B cell (primary cell): Measurements from ENCODE around the gene KRCC1. TPM values are rescaled to one million over a fixed set of nuclear protein-coding genes. Genes with fewer than 3 reads are reported as not detected.

Experiments used
- ATAC-seq: fragments of 200-7000 bp; cut with Tn5 transposase; one replicate; pipeline ENCODE4 v1.10.0; 2021; ENCODE audit warnings: low read depth, mild to moderate bottlenecking, moderate number of reproducible peaks, moderate library complexity
- CTCF ChIA-PET: fragments of 350-600 bp; sonication (Branson Sonifier 250); formaldehyde crosslinking; loops from one replicate; lab custom pipeline; 2021; ENCODE audit warnings: antibody characterized with exemption, inconsistent platforms; lab: Charles Lee
- POLR2A ChIA-PET: fragments of 350-600 bp; sonication (Branson Sonifier 250); formaldehyde crosslinking; loops from one replicate; lab custom pipeline; 2021; ENCODE audit warnings: antibody characterized with exemption; lab: Charles Lee
- DNase-seq: peaks from one replicate; pipeline ENCODE4 v3.0.0; 2013
- H2AFZ ChIP-seq: 2 replicates; pipeline ENCODE4 v1.6.1; 2012; ENCODE audit warnings: mild to moderate bottlenecking, low read depth, low read length; ENCODE audit not compliant: insufficient read depth, poor library complexity, severe bottlenecking
- H3K27ac ChIP-seq, 2 donors: 1 replicate in 1 of 2; 2 replicates in 1 of 2; pipeline ENCODE4 v1.5.1; 2012 to 2013; ENCODE audit warnings: low read length in 2 of 2, mild to moderate bottlenecking in 2 of 2, moderate library complexity in 1 of 2
- H3K27me3 ChIP-seq, 4 experiments: fragments of 200-600 bp in 1 of 4; sonication (generic) in 1 of 4; replicated peaks in 1 of 4; 1 replicate in 2 of 4; 2 replicates in 2 of 4; pipeline versions ENCODE4 v1.6.1 to v1.7.0; 2013 to 2016; ENCODE audit warnings: low read length in 3 of 4, mild to moderate bottlenecking in 2 of 4, mixed read lengths in 1 of 4, moderate library complexity in 1 of 4; ENCODE audit not compliant: insufficient read depth in 4 of 4, control insufficient read depth in 3 of 4; ENCODE audit errors: control extremely low read depth in 1 of 4
- H3K36me3 ChIP-seq, 2 experiments: replicated peaks in 1 of 2; 1 replicate in 1 of 2; 2 replicates in 1 of 2; pipeline versions ENCODE4 v1.6.1 to v1.7.1; 2013; ENCODE audit warnings: low read length in 1 of 2; ENCODE audit not compliant: insufficient read depth in 2 of 2, control insufficient read depth in 1 of 2; ENCODE audit errors: control extremely low read depth in 1 of 2, extremely low read depth in 1 of 2
- H3K4me1 ChIP-seq, 2 donors: fragments of 200-600 bp in 1 of 2; sonication (generic) in 1 of 2; 1 replicate in 1 of 2; 2 replicates in 1 of 2; pipeline versions ENCODE4 v1.5.1 to v1.6.1; 2013 to 2017; ENCODE audit warnings: low read length in 2 of 2; ENCODE audit not compliant: control insufficient read depth in 2 of 2, insufficient read depth in 2 of 2
- H3K4me2 ChIP-seq: replicated peaks from 2 replicates; pipeline ENCODE3; 2012; ENCODE audit warnings: mild to moderate bottlenecking, low read depth, low read length; ENCODE audit not compliant: poor library complexity, severe bottlenecking
- H3K4me3 ChIP-seq, 5 experiments: fragments of 200-600 bp in 1 of 5; sonication (generic) in 1 of 5; 1 replicate in 3 of 5; 2 replicates in 2 of 5; pipeline versions ENCODE4 v1.5.1 to v1.7.0; 2011 to 2016; ENCODE audit warnings: low read length in 4 of 5, mild to moderate bottlenecking in 4 of 5, low read depth in 2 of 5, control low read depth in 1 of 5, moderate library complexity in 1 of 5; ENCODE audit not compliant: insufficient read depth in 1 of 5; ENCODE audit errors: control extremely low read depth in 1 of 5, extremely low read depth in 1 of 5
- H3K79me2 ChIP-seq: fragments of 200-600 bp; sonication (generic); one replicate; pipeline ENCODE4 v1.6.0; 2016; ENCODE audit warnings: low read length; ENCODE audit not compliant: control insufficient read depth, insufficient read depth
- H3K9ac ChIP-seq: fragments of 200-600 bp; sonication (generic); 2 replicates; pipeline ENCODE4 v1.6.1; 2017; ENCODE audit warnings: mild to moderate bottlenecking, low read length, moderate library complexity
- H3K9me3 ChIP-seq, 3 donors: one replicate each; pipeline versions ENCODE4 v1.6.1 to v1.7.1; 2013; ENCODE audit warnings: low read length in 2 of 3; ENCODE audit not compliant: control insufficient read depth in 2 of 3, insufficient read depth in 1 of 3; ENCODE audit errors: control extremely low read depth in 1 of 3
- H4K20me1 ChIP-seq: 2 replicates; pipeline ENCODE4 v1.6.0; 2012; ENCODE audit warnings: mild to moderate bottlenecking, low read length; ENCODE audit not compliant: insufficient read depth, control insufficient read depth, poor library complexity, severe bottlenecking
- H3K27ac Mint-ChIP-seq: one replicate; pipeline ENCODE4 v1.8.0; 2021; ENCODE audit warnings: mixed read lengths
- H3K27me3 Mint-ChIP-seq: one replicate; pipeline ENCODE4 v1.8.0; 2021; ENCODE audit warnings: mixed read lengths
- H3K4me1 Mint-ChIP-seq: one replicate; pipeline ENCODE4 v1.8.0; 2021; ENCODE audit warnings: mixed read lengths
- H3K4me3 Mint-ChIP-seq: one replicate; pipeline ENCODE4 v1.8.0; 2021; ENCODE audit warnings: mixed read lengths
- H3K9me3 Mint-ChIP-seq: one replicate; pipeline ENCODE4 v1.8.0; 2022; ENCODE audit warnings: mixed read lengths; ENCODE audit not compliant: insufficient read depth
- EZH2 ChIP-seq: IDR thresholded peaks from 2 replicates; pipeline ENCODE4 v1.6.1; 2012; ENCODE audit warnings: borderline replicate concordance, low read depth, mild to moderate bottlenecking, moderate library complexity, low read length; ENCODE audit not compliant: insufficient read depth, poor library complexity, severe bottlenecking
- WGBS: methylation state at CpG from one replicate; pipeline ENCODE4 v1.1.5; 2013; ENCODE audit warnings: missing lambda C conversion rate; ENCODE audit not compliant: insufficient coverage; 5-methylcytosine and 5-hydroxymethylcytosine counted together
- intact Hi-C: fragments of 100-400 bp; cut with micrococcal nuclease; formaldehyde crosslinking; loops from one replicate; pipeline ENCODE4 v1.10.0; 2022
- polyA plus RNA-seq: library from polyadenylated mRNA; depleted of rRNA; stranded (reverse); fragments of >200 nt; gene quantifications from 2 replicates; pipeline ENCODE4 v1.2.3, GENCODE V29; 2012
- total RNA-seq, 2 donors: library from RNA; stranded (reverse); fragments of 120-200 nt in 1 of 2; gene quantifications; 1 replicate in 1 of 2; 2 replicates in 1 of 2; pipeline versions ENCODE4 v1.2.3 to v1.2.4, GENCODE V29; 2013 to 2022
- TF ChIP-seq, protein P1 (sequence below): fragments of 200-600 bp; IDR thresholded peaks from one replicate; pipeline ENCODE4 v1.8.0; 2022; ENCODE audit warnings: antibody characterized with exemption, mild to moderate bottlenecking

KRCC1 gene
- total and polyA plus RNA-seq, 2 donors (not counting 1 experiment from before 2014, with no cell fraction given), result 11.9 to 27.2 TPM

DNA sequence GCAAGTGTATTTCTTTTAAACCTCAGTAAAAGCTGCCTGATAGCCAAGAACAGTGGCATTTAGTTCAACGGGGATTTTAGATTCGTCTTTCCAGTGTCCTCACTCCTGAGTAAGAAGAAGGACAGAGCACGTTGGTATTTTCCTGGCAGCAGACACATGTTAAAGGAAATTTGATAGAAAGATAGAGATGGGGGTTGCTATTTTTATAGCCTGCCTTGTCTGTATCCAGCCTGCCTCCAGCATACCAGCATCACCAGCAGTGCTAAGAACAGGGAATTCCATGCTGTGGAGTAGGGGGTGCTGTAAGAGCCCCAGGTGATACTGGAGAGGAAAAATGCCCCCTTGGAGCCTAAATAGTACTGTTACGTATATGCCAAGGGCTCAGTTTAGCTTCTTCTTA is 11.0 kb upstream of the KRCC1 start:
- ChIA-PET CTCF (interaction anchor here (0.9 kb wide), 1 partner anchor 94 kb away, joined by 3 read pairs; no protein-coding TSS in a partner anchor), POLR2A (no interaction called here)
- H3K27me3 Mint-ChIP-seq, result peaks cover 6% of the 10 kb centered on the region

DNA sequence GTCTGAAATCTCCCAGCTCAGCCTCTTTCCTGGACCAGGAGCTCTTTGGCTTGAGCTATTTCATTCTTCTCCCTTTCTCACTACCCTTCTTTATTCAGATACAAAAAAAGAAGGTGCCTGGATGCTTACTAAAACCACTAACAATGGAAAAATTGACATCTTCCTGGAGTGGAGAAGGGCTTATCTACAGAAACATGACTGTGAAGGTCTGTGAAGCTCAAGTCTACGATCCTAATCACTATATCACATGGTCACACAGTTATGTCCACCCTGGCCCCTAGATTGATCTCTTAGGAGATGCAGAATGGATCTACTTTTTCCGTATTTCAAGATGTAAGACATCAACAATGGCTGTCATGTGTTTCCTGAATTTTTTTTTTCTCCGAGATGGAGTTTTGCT is 5.7 kb upstream of the KRCC1 start:
- DNase-seq (no peak), ATAC-seq (no peak)
- CTCF ChIA-PET, result interaction anchor here (0.8 to 3.4 kb wide), 17 partner anchors 8 to 676 kb away, joined by 3 to 46 read pairs (median 5); partner anchors contain the start of gene RNU2-63P
- 100% methylated on average over 1 of the region's 3 CpGs for WGBS
- intact Hi-C loops, result loop anchor here (5.0 kb wide), 2 partner anchors 611 to 1499 kb away; partner anchors contain the start of gene CHMP3
- Histone ChIP-seq H3K9ac (no peak overlapping the region), H2AFZ (no peak overlapping the region), H3K36me3 (no peaks in the 10 kb centered on the region), H4K20me1 (no peaks in the 10 kb centered on the region), H3K27me3 (no peaks in the 10 kb centered on the region), H3K9me3 (no peaks in the 10 kb centered on the region), H3K4me1 (peaks cover 0 to under 1% of the 10 kb centered on the region in 2 donors), H3K4me2 (no peak overlapping the region), H3K27ac (no peak overlapping the region), H3K4me3 (no peak overlapping the region), H3K79me2 (peaks cover 4% of the 10 kb centered on the region)
- no peak overlapping the region for H3K27ac Mint-ChIP-seq
- POLR2A ChIA-PET, result no interaction called here
- H3K9me3 Mint-ChIP-seq, result no peaks in the 10 kb centered on the region
- H3K4me3 Mint-ChIP-seq, result no peak overlapping the region
- no peak for TF ChIP-seq EZH2
- TF ChIP-seq, protein P1, sequence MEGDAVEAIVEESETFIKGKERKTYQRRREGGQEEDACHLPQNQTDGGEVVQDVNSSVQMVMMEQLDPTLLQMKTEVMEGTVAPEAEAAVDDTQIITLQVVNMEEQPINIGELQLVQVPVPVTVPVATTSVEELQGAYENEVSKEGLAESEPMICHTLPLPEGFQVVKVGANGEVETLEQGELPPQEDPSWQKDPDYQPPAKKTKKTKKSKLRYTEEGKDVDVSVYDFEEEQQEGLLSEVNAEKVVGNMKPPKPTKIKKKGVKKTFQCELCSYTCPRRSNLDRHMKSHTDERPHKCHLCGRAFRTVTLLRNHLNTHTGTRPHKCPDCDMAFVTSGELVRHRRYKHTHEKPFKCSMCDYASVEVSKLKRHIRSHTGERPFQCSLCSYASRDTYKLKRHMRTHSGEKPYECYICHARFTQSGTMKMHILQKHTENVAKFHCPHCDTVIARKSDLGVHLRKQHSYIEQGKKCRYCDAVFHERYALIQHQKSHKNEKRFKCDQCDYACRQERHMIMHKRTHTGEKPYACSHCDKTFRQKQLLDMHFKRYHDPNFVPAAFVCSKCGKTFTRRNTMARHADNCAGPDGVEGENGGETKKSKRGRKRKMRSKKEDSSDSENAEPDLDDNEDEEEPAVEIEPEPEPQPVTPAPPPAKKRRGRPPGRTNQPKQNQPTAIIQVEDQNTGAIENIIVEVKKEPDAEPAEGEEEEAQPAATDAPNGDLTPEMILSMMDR, result no peak
- no peaks in the 10 kb centered on the region for H3K27me3 Mint-ChIP-seq
- H3K4me1 Mint-ChIP-seq, result no peaks in the 10 kb centered on the region

More for the DNA sequence above, 11.0 kb upstream of the KRCC1 start:
- no peak overlapping the region for H2AFZ ChIP-seq
- no peak for TF ChIP-seq EZH2
- TF ChIP-seq, protein P1, result no peak
- ATAC-seq, result no peak
- no peaks in the 10 kb centered on the region for H3K4me1 ChIP-seq
- no peak overlapping the region for H3K9ac ChIP-seq
- WGBS, result 94% methylated on average over 2 of the region's 4 CpGs
- H3K4me3 ChIP-seq, result no peak overlapping the region
- no peaks in the 10 kb centered on the region for H3K36me3 ChIP-seq
- H3K79me2 ChIP-seq, result no peaks in the 10 kb centered on the region
- H4K20me1 ChIP-seq, result no peaks in the 10 kb centered on the region
- DNase-seq, result no peak
- Mint-ChIP-seq H3K4me1 (no peaks in the 10 kb centered on the region), H3K27ac (no peak overlapping the region), H3K4me3 (no peak overlapping the region), H3K9me3 (no peaks in the 10 kb centered on the region)
- no peak overlapping the region for H3K4me2 ChIP-seq
- intact Hi-C loops, result no loop called here
- H3K9me3 ChIP-seq, result no peaks in the 10 kb centered on the region
- H3K27ac ChIP-seq, result no peak overlapping the region
- H3K27me3 ChIP-seq, result no peaks in the 10 kb centered on the region
